Trophoblast cell (in vitro differentiated cells and primary cell): ENCODE data around the gene AMPH.

ENCODE experiments used
- DNase-seq, 2 donors: peaks; one replicate each; pipeline ENCODE4 v3.0.0-alpha.2; 2016
- H2AFZ ChIP-seq: 2 replicates; pipeline ENCODE4 v1.6.1; 2013; ENCODE audit warnings: low read length, moderate library complexity, mild to moderate bottlenecking; ENCODE audit not compliant: insufficient read depth, poor library complexity
- H2AK5ac ChIP-seq: 2 replicates; pipeline ENCODE4 v1.6.1; 2013; ENCODE audit warnings: mild to moderate bottlenecking, low read length
- H2BK120ac ChIP-seq: 2 replicates; pipeline ENCODE4 v1.6.1; 2013; ENCODE audit warnings: low read length, mild to moderate bottlenecking, moderate library complexity; ENCODE audit not compliant: insufficient read depth, poor library complexity
- H2BK12ac ChIP-seq: 2 replicates; pipeline ENCODE4 v1.6.1; 2013; ENCODE audit warnings: mild to moderate bottlenecking, low read length, moderate library complexity
- H2BK5ac ChIP-seq: 2 replicates; pipeline ENCODE4 v1.6.1; 2013; ENCODE audit warnings: low read length, low read depth, moderate library complexity, mild to moderate bottlenecking; ENCODE audit not compliant: poor library complexity
- H3K14ac ChIP-seq: 2 replicates; pipeline ENCODE4 v1.6.1; 2013; ENCODE audit warnings: mild to moderate bottlenecking, low read length
- H3K18ac ChIP-seq: 2 replicates; pipeline ENCODE4 v1.6.1; 2013; ENCODE audit warnings: mild to moderate bottlenecking, low read length
- H3K23ac ChIP-seq: 2 replicates; pipeline ENCODE4 v1.6.1; 2013; ENCODE audit warnings: low read length
- H3K27ac ChIP-seq: 2 replicates; pipeline ENCODE4 v1.5.1; 2013; ENCODE audit warnings: low read depth, mild to moderate bottlenecking, inconsistent platforms, low read length, moderate library complexity
- H3K27me3 ChIP-seq: 2 replicates; pipeline ENCODE4 v1.6.1; 2013; ENCODE audit warnings: inconsistent platforms, mild to moderate bottlenecking, low read length, moderate library complexity; ENCODE audit not compliant: insufficient read depth
- H3K36me3 ChIP-seq, 2 experiments: 1 replicate in 1 of 2; 2 replicates in 1 of 2; pipeline ENCODE4 v1.6.1; 2013; ENCODE audit warnings: low read length in 2 of 2, mild to moderate bottlenecking in 2 of 2, moderate library complexity in 1 of 2; ENCODE audit not compliant: insufficient read depth in 2 of 2, control insufficient read depth in 1 of 2
- H3K4ac ChIP-seq: 2 replicates; pipeline ENCODE4 v1.6.1; 2013; ENCODE audit warnings: low read depth, mild to moderate bottlenecking, low read length, moderate library complexity
- H3K4me1 ChIP-seq, 2 experiments: 1 replicate in 1 of 2; 2 replicates in 1 of 2; pipeline ENCODE4 v1.6.1; 2013; ENCODE audit warnings: low read length in 2 of 2, mild to moderate bottlenecking in 2 of 2, moderate library complexity in 1 of 2; ENCODE audit not compliant: insufficient read depth in 2 of 2, control insufficient read depth in 1 of 2
- H3K4me2 ChIP-seq: 2 replicates; pipeline ENCODE4 v1.6.1; 2013; ENCODE audit warnings: inconsistent platforms, mild to moderate bottlenecking, low read length, moderate library complexity
- H3K4me3 ChIP-seq: 2 replicates; pipeline ENCODE4 v1.5.1; 2013; ENCODE audit warnings: mild to moderate bottlenecking, low read depth, low read length, inconsistent platforms
- H3K79me1 ChIP-seq: one replicate; pipeline ENCODE4 v1.6.1; 2013; ENCODE audit warnings: low read length
- H3K79me2 ChIP-seq: 2 replicates; pipeline ENCODE4 v1.6.1; 2013; ENCODE audit warnings: low read length, mild to moderate bottlenecking; ENCODE audit not compliant: control insufficient read depth, insufficient read depth, poor library complexity
- H3K9ac ChIP-seq: 2 replicates; pipeline ENCODE4 v1.6.1; 2013; ENCODE audit warnings: mild to moderate bottlenecking, low read length
- H3K9me3 ChIP-seq: 2 replicates; pipeline ENCODE4 v1.6.1; 2013; ENCODE audit warnings: low read depth, mild to moderate bottlenecking, control low read depth, inconsistent platforms, low read length; ENCODE audit not compliant: insufficient read depth
- H4K12ac ChIP-seq: 2 replicates; pipeline ENCODE4 v1.6.1; 2013; ENCODE audit warnings: low read depth, mild to moderate bottlenecking, low read length, moderate library complexity
- H4K8ac ChIP-seq: 2 replicates; pipeline ENCODE4 v1.6.1; 2013; ENCODE audit warnings: low read depth, mild to moderate bottlenecking, low read length, moderate library complexity
- H4K91ac ChIP-seq: one replicate; pipeline ENCODE4 v1.6.1; 2013; ENCODE audit warnings: low read depth, mild to moderate bottlenecking, low read length, moderate library complexity
- WGBS: extraction: QIAGEN DNeasy Blood & Tissue Kit; methylation state at CpG from one replicate; pipeline ENCODE4 v1.1.7; 2013; ENCODE audit warnings: missing lambda C conversion rate; ENCODE audit not compliant: insufficient read length, insufficient coverage; ENCODE audit errors: extremely low coverage; 5-methylcytosine and 5-hydroxymethylcytosine counted together

AMPH gene

DNA sequence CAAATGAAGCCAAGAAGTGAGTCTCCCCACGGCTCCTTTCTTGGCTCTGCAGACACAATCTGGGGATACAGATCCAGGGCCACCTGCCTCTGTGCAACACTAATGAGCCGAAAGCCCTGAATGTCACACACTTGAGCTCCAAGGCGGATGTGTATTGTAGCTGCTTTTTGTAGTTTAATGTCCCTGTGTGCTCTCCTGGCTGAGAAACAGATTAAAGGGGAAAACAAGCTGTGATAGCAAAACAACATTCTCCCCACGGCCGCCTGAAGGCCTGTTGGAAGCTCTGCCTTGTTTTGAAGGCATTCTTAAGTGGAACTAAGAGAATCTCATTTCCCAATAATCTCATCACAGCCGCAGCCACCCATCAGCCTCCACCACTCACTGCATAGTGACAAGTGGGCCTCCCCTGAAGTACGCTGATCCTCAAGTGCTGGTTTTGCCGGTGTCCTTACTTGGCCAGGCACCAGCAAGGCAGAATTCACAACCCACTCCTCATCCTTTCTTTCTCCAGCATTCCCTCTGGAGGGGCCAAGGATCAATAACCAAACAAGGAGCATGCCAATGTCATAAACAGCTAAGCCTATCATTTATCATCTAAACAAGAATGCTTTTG is 44.4 kb upstream of the AMPH start:
- no peak for DNase-seq
- H2AK5ac ChIP-seq = no peak overlapping the region

DNA sequence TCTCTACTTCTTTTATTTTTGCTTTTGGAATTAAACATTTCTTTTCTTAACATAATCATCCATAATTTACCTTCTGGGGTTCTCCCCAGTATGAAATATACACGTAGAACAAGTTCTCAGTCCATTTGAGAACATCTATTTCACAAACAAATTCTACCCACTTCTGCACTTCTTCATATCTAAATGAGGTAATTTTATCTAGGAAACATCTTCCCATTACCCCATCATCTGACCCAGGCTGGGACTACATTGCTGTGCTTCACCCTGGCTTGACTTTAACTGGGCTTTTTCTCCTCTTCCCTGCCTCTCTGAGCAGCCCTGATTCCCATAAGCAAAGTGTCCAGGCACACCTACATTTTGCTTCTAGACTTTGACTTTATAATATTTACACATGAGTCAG is 43.3 kb upstream of the AMPH start:
- H3K9me3 ChIP-seq = no peaks in the 10 kb centered on the region
- no peak overlapping the region for H4K91ac ChIP-seq
- no peak overlapping the region for H3K14ac ChIP-seq
- no peak overlapping the region for H4K12ac ChIP-seq
- no peak overlapping the region for H4K8ac ChIP-seq
- no peak overlapping the region for H3K23ac ChIP-seq
- no peak overlapping the region for H3K4me3 ChIP-seq
- H2AK5ac ChIP-seq = no peak overlapping the region
- H3K36me3 ChIP-seq = no peaks in the 10 kb centered on the region
- DNase-seq = no peak
- no peak overlapping the region for H3K4me2 ChIP-seq
- no peak overlapping the region for H2BK120ac ChIP-seq
- H2BK5ac ChIP-seq = no peak overlapping the region
- H3K4me1 ChIP-seq = no peaks in the 10 kb centered on the region
- H3K27me3 ChIP-seq = no peaks in the 10 kb centered on the region
- H3K9ac ChIP-seq = no peak overlapping the region
- H2AFZ ChIP-seq = no peak overlapping the region
- no peaks in the 10 kb centered on the region for H3K79me2 ChIP-seq
- H3K4ac ChIP-seq = no peak overlapping the region
- H3K27ac ChIP-seq = no peak overlapping the region
- H3K18ac ChIP-seq = no peak overlapping the region
- WGBS = no CpG with 5 or more reads among the region's 1 CpG
- no peak overlapping the region for H2BK12ac ChIP-seq
- no peaks in the 10 kb centered on the region for H3K79me1 ChIP-seq

More for the DNA sequence above, 44.4 kb upstream of the AMPH start:
- Histone ChIP-seq H2BK12ac (no peak overlapping the region), H3K9me3 (no peaks in the 10 kb centered on the region), H2BK5ac (no peak overlapping the region), H4K8ac (no peak overlapping the region), H3K79me2 (no peaks in the 10 kb centered on the region), H3K23ac (no peak overlapping the region), H2AFZ (no peak overlapping the region), H3K9ac (no peak overlapping the region), H4K12ac (no peak overlapping the region), H3K4ac (no peak overlapping the region), H2BK120ac (no peak overlapping the region), H3K14ac (no peak overlapping the region), H3K27ac (no peak overlapping the region), H3K27me3 (no peaks in the 10 kb centered on the region), H4K91ac (no peak overlapping the region), H3K4me2 (no peak overlapping the region), H3K79me1 (no peaks in the 10 kb centered on the region), H3K4me3 (no peak overlapping the region), H3K4me1 (no peaks in the 10 kb centered on the region), H3K36me3 (no peaks in the 10 kb centered on the region), H3K18ac (no peak overlapping the region)
- WGBS = no CpG with 5 or more reads among the region's 8 CpGs

DNA sequence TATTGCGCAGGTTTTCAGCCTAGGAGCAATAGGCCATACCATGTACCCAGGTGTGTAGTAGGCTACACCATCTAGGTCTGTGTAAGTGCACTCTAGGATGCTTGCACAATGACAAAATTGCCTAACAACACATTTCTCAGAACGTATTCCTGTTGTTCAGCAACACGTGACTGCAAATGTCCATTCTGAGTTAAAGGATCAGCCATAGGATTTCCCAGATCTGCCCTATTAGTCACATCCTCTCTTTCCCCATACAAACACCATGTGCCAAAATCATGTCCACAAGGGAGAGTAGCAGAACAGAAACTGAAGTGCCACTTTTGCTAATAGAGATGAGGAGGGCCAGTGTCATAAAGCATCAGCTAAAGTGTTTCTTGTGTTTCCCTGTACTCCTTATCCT is 42.6 kb upstream of the AMPH start:
- H2AFZ ChIP-seq = no peak overlapping the region
- no peak overlapping the region for H3K27ac ChIP-seq
- H3K79me2 ChIP-seq = no peaks in the 10 kb centered on the region
- H3K27me3 ChIP-seq = no peaks in the 10 kb centered on the region
- no peak overlapping the region for H3K23ac ChIP-seq
- no peak overlapping the region for H3K14ac ChIP-seq
- no peak overlapping the region for H2BK12ac ChIP-seq
- no peaks in the 10 kb centered on the region for H3K36me3 ChIP-seq
- H4K12ac ChIP-seq = no peak overlapping the region
- H3K4me2 ChIP-seq = no peak overlapping the region
- no peaks in the 10 kb centered on the region for H3K4me1 ChIP-seq
- DNase-seq = peak; percentile 5 to 47
- H3K4ac ChIP-seq = no peak overlapping the region
- no peak overlapping the region for H2AK5ac ChIP-seq
- no peak overlapping the region for H4K8ac ChIP-seq
- no peak overlapping the region for H3K4me3 ChIP-seq
- H4K91ac ChIP-seq = no peak overlapping the region
- H2BK5ac ChIP-seq = no peak overlapping the region
- H3K9me3 ChIP-seq = no peaks in the 10 kb centered on the region
- no peaks in the 10 kb centered on the region for H3K79me1 ChIP-seq
- H3K18ac ChIP-seq = no peak overlapping the region
- no peak overlapping the region for H3K9ac ChIP-seq
- WGBS = no CpG with 5 or more reads among the region's 3 CpGs
- H2BK120ac ChIP-seq = no peak overlapping the region

DNA sequence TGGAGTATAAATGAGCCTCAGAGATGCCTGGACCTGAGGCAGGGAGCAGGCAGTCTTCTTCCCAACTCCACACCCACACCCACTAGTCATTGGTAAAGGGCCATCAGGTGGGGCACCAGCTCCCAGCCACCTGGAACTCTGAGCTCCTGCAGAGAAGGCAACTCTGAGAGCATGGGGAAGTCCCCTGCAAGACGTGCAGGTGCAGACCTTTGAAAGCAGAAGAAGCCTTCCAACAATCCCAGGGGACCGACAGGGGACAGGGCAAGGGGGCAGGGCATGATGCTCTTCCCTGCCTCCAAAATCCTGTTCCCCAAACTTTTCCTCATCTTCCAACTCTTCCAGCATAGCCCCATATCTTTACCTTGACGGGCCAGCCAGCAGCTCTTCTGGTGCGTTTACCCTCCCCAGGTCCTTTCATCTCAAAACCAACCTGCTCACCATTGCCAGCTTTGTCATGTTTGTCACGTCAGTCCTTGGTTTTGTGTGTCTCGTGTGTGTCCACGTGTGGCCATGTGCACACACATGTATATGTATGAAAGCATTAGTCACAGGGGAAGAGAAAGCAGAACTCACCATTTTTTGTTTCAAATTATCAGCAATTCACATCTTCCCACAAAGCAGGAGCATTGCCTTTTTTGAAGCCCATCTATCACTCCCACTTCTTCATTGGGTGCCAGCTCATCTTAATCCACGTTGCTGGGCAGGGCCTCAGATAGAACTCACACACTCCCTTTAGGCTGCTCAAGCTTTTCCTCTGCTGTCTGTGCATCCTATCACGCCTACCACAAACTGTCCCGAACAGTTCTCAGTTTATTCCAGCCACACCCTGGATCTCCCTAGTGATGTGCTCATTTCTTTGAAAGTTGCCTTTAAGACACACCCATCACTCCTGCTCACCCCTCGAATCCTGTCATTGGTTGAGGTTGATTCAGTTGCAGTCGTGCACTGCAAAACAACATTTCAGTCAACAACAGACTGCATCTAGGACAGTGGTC is 41.0 kb upstream of the AMPH start:
- H4K12ac ChIP-seq = no peak overlapping the region
- no peaks in the 10 kb centered on the region for H3K27me3 ChIP-seq
- H4K91ac ChIP-seq = no peak overlapping the region
- WGBS = no CpG with 5 or more reads among the region's 12 CpGs
- H3K9ac ChIP-seq = no peak overlapping the region
- no peaks in the 10 kb centered on the region for H3K79me2 ChIP-seq
- no peak overlapping the region for H3K23ac ChIP-seq
- H3K36me3 ChIP-seq = no peaks in the 10 kb centered on the region
- DNase-seq = no peak
- no peak overlapping the region for H2BK120ac ChIP-seq
- no peak overlapping the region for H3K4ac ChIP-seq
- H4K8ac ChIP-seq = no peak overlapping the region
- no peak overlapping the region for H2BK12ac ChIP-seq
- H3K18ac ChIP-seq = no peak overlapping the region
- H3K9me3 ChIP-seq = no peaks in the 10 kb centered on the region
- no peak overlapping the region for H3K27ac ChIP-seq
- no peak overlapping the region for H3K4me2 ChIP-seq
- no peak overlapping the region for H2AK5ac ChIP-seq
- H3K79me1 ChIP-seq = no peaks in the 10 kb centered on the region
- H2BK5ac ChIP-seq = no peak overlapping the region
- H3K4me3 ChIP-seq = no peak overlapping the region
- no peak overlapping the region for H3K14ac ChIP-seq
- no peaks in the 10 kb centered on the region for H3K4me1 ChIP-seq
- no peak overlapping the region for H2AFZ ChIP-seq
